Measurements from ENCODE around the gene CHD9. TPM values are rescaled to one million over a fixed set of nuclear protein-coding genes. Genes with fewer than 3 reads are reported as not detected.
A peak's percentile ranks its signal among the peaks of the same experiment; 100 is the strongest.

CHD9 gene
- total and polyA plus RNA-seq, 9 of the 15 experiments (the other 6 are each of a cell fraction or from before 2014, with no cell fraction given), result 29.0 to 69.3 (median 40.6) TPM

DNA sequence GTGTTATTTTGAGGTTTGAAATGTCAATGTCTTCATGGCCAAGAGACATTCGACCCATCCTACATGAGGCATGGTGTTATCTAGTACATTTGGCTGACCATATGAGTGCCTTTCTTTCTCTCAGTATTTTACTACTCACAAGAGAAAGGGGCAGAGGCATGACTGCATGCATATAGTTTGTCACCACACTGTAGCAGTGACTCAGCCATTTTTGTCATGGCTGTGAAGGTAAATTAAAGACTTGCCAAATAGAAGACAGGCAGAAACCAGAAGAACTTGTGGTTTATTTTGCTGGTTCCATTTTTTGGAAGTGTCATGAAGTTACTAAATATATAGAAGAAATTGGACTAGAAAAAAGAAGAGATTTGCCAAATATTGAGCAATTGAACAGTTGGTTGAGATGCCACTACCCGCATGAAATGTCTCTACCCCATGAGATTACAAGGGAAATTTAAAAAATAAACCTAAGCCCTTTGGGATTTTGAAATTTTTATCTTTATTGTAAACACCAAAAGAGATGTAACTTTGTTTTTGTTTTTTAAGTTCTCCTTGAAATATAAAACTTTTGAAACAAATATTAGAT, 170.3 kb downstream of the CHD9 start (continued):
- TF ChIP-seq, protein P1, sequence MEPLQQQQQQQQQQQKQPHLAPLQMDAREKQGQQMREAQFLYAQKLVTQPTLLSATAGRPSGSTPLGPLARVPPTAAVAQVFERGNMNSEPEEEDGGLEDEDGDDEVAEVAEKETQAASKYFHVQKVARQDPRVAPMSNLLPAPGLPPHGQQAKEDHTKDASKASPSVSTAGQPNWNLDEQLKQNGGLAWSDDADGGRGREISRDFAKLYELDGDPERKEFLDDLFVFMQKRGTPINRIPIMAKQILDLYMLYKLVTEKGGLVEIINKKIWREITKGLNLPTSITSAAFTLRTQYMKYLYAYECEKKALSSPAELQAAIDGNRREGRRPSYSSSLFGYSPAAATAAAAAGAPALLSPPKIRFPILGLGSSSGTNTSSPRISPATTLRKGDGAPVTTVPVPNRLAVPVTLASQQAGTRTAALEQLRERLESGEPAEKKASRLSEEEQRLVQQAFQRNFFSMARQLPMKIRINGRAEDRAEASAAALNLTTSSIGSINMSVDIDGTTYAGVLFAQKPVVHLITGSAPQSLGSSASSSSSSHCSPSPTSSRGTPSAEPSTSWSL (CRISPR knock-in tag; IDR thresholded peaks at IDR 0.05; ENCODE audit: borderline replicate concordance), result no peak
- TF ChIP-seq ZNF780A (CRISPR knock-in tag; IDR thresholded peaks at IDR 0.05) (no peak), ZNF551 (CRISPR knock-in tag; IDR thresholded peaks at IDR 0.05) (no peak), ZNF253 (CRISPR knock-in tag; conservative IDR thresholded peaks at IDR 0.05) (no peak), POLR2A (conservative IDR thresholded peaks at IDR 0.05) (no peak), TAF15 (IDR thresholded peaks at IDR 0.05; ENCODE audit: low read depth, low read length) (no peak), DMBX1 (CRISPR knock-in tag; IDR thresholded peaks at IDR 0.05; ENCODE audit: borderline replicate concordance) (peak; percentile 45; the same call in 1 of the 2 replicates), TEAD2 (tag; IDR thresholded peaks at IDR 0.05) (no peak), TSC22D4 (tag; IDR thresholded peaks at IDR 0.05) (no peak), ZFP36 (IDR thresholded peaks at IDR 0.05; ENCODE audit: low read depth, low read length, partially characterized antibody) (no peak), HDAC1 (IDR thresholded peaks at IDR 0.05) (no peak), SOX6 (IDR thresholded peaks at IDR 0.05) (0 out of 2 replicates have a peak, but pooled peaks have one; percentile 14), CBX8 (IDR thresholded peaks at IDR 0.05; ENCODE audit: borderline replicate concordance, extremely low read depth, low read depth, low read length, poor library complexity, severe bottlenecking) (no peak), NCOR1 (IDR thresholded peaks at IDR 0.05) (no peak)
- TF ChIP-seq, protein P2, sequence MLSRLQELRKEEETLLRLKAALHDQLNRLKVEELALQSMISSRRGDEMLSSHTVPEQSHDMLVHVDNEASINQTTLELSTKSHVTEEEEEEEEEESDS (CRISPR knock-in tag; IDR thresholded peaks at IDR 0.05), result no peak
- TF ChIP-seq, protein P3, sequence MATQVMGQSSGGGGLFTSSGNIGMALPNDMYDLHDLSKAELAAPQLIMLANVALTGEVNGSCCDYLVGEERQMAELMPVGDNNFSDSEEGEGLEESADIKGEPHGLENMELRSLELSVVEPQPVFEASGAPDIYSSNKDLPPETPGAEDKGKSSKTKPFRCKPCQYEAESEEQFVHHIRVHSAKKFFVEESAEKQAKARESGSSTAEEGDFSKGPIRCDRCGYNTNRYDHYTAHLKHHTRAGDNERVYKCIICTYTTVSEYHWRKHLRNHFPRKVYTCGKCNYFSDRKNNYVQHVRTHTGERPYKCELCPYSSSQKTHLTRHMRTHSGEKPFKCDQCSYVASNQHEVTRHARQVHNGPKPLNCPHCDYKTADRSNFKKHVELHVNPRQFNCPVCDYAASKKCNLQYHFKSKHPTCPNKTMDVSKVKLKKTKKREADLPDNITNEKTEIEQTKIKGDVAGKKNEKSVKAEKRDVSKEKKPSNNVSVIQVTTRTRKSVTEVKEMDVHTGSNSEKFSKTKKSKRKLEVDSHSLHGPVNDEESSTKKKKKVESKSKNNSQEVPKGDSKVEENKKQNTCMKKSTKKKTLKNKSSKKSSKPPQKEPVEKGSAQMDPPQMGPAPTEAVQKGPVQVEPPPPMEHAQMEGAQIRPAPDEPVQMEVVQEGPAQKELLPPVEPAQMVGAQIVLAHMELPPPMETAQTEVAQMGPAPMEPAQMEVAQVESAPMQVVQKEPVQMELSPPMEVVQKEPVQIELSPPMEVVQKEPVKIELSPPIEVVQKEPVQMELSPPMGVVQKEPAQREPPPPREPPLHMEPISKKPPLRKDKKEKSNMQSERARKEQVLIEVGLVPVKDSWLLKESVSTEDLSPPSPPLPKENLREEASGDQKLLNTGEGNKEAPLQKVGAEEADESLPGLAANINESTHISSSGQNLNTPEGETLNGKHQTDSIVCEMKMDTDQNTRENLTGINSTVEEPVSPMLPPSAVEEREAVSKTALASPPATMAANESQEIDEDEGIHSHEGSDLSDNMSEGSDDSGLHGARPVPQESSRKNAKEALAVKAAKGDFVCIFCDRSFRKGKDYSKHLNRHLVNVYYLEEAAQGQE (IDR thresholded peaks at IDR 0.05; ENCODE audit: borderline replicate concordance), result 0 out of 2 replicates have a peak, but pooled peaks have one; percentile 14
- TF ChIP-seq, protein P3 (CRISPR knock-in tag; IDR thresholded peaks at IDR 0.05; ENCODE audit: low read depth), result no peak
- TF ChIP-seq, protein P4, sequence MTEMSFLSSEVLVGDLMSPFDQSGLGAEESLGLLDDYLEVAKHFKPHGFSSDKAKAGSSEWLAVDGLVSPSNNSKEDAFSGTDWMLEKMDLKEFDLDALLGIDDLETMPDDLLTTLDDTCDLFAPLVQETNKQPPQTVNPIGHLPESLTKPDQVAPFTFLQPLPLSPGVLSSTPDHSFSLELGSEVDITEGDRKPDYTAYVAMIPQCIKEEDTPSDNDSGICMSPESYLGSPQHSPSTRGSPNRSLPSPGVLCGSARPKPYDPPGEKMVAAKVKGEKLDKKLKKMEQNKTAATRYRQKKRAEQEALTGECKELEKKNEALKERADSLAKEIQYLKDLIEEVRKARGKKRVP (CRISPR knock-in tag; IDR thresholded peaks at IDR 0.05), result no peak
